Measurements from ENCODE around the gene FAF1.

GRCh38 chr1:50422675-50422945 lies 537.5 kb downstream of the FAF1 start:
- TF ChIP-seq CTCF (IDR thresholded peaks at IDR 0.05) (no peak), POLR2A (IDR thresholded peaks at IDR 0.05) (no peak)

Measured in lower leg skin (tissue), 3 donors.